Measurements from ENCODE around the gene CACNB1. TPM values are rescaled to one million over a fixed set of nuclear protein-coding genes. Genes with fewer than 3 reads are reported as not detected.

CACNB1 gene
- total and polyA plus RNA-seq, 2 of the 13 experiments (the other 11 are each of a cell fraction or from before 2014, with no cell fraction given), result 0.75 to 1.5 TPM

DNA sequence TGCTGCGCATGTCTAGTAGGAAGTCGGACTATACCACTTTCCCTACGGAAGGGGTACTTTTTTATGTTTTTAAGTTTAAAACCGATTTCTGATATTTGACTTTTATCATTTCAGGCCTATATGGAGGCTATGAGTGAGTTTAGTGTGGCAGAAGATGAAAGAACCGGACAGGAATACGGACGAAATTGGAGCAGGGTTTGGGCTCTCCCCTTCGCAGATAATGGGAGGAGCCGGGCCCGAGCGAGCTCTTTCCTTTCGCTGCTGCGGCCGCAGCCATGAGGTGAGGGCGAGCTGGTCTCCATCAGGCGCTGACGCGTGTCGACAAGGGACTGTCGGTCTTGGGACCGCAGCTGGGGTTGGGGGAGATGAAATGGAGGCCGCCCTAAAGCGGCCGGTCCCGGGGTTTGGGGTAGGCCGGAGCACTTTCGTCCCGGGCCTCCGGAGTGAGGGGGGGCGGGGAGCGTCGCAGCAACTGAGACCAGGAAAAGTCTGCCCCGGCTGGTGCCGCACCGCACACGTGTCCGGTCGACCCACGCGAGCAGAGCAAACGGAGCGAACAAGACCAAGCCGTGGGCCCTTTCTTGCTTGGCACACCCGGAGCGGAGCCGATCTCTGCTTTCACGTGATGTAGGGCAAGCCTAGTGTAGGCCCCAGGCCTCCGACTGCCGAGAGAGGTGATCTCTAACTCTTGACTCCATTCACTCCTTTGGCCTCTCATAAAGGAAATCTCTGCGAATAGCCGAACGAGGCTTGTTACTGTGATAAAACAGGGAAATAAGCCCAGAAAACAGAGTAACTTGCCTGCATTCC is 2.8 kb upstream of the CACNB1 start, which contains the start of gene RPL19 (continued):
- TF ChIP-seq, protein P1, sequence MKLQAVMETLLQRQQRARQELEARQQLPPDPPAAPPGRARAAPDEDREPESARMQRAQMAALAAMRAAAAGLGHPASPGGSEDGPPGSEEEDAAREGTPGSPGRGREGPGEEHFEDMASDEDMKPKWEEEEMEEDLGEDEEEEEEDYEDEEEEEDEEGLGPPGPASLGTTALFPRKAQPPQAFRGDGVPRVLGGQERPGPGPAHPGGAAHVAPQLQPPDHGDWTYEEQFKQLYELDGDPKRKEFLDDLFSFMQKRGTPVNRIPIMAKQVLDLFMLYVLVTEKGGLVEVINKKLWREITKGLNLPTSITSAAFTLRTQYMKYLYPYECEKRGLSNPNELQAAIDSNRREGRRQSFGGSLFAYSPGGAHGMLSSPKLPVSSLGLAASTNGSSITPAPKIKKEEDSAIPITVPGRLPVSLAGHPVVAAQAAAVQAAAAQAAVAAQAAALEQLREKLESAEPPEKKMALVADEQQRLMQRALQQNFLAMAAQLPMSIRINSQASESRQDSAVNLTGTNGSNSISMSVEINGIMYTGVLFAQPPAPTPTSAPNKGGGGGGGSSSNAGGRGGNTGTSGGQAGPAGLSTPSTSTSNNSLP (IDR thresholded peaks at IDR 0.05; ENCODE audit: low read depth, low read length), result no peak; the same call in 1 of the 2 replicates
- TF ChIP-seq HNRNPUL1 (IDR thresholded peaks at IDR 0.05; ENCODE audit: low read depth, low read length) (no peak), ZNF143 (CRISPR knock-in tag; IDR thresholded peaks at IDR 0.05) (peak; percentile 36; the same call in 1 of the 2 replicates), ZNF264 (CRISPR knock-in tag; IDR thresholded peaks at IDR 0.05) (peak; percentile 51; the same call in 1 of the 2 replicates), ZNF558 (CRISPR knock-in tag; IDR thresholded peaks at IDR 0.05; ENCODE audit: borderline replicate concordance) (peak; percentile 66; the same call in 1 of the 2 replicates), GTF3A (CRISPR knock-in tag; conservative IDR thresholded peaks at IDR 0.05) (no peak), ZNF496 (CRISPR knock-in tag; IDR thresholded peaks at IDR 0.05; ENCODE audit: insufficient replicate concordance) (no peak), ZNF331 (CRISPR knock-in tag; IDR thresholded peaks at IDR 0.05) (peak; percentile 49; the same call in 1 of the 2 replicates), ARNT2 (CRISPR knock-in tag; IDR thresholded peaks at IDR 0.05; ENCODE audit: low read depth) (peak; percentile 59; the same call in 1 of the 2 replicates), TP53 (CRISPR knock-in tag; conservative IDR thresholded peaks at IDR 0.05) (no peak; the same call in none of the 2 replicates), ZNF441 (CRISPR knock-in tag; IDR thresholded peaks at IDR 0.05; ENCODE audit: borderline replicate concordance) (no peak; the same call in 1 of the 2 replicates), ZNF644 (CRISPR knock-in tag; IDR thresholded peaks at IDR 0.05; ENCODE audit: low read depth) (no peak)
- TF ChIP-seq, protein P2, sequence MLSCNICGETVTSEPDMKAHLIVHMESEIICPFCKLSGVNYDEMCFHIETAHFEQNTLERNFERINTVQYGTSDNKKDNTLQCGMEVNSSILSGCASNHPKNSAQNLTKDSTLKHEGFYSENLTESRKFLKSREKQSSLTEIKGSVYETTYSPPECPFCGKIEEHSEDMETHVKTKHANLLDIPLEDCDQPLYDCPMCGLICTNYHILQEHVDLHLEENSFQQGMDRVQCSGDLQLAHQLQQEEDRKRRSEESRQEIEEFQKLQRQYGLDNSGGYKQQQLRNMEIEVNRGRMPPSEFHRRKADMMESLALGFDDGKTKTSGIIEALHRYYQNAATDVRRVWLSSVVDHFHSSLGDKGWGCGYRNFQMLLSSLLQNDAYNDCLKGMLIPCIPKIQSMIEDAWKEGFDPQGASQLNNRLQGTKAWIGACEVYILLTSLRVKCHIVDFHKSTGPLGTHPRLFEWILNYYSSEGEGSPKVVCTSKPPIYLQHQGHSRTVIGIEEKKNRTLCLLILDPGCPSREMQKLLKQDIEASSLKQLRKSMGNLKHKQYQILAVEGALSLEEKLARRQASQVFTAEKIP (CRISPR knock-in tag; IDR thresholded peaks at IDR 0.05; ENCODE audit: borderline replicate concordance), result no peak
- TF ChIP-seq, protein P3, sequence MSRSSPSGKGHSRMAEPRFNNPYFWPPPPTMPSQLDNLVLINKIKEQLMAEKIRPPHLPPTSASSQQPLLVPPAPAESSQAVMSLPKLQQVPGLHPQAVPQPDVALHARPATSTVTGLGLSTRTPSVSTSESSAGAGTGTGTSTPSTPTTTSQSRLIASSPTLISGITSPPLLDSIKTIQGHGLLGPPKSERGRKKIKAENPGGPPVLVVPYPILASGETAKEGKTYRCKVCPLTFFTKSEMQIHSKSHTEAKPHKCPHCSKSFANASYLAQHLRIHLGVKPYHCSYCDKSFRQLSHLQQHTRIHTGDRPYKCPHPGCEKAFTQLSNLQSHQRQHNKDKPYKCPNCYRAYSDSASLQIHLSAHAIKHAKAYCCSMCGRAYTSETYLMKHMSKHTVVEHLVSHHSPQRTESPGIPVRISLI (CRISPR knock-in tag; IDR thresholded peaks at IDR 0.05; ENCODE audit: borderline replicate concordance), result no peak
- TF ChIP-seq, protein P4, sequence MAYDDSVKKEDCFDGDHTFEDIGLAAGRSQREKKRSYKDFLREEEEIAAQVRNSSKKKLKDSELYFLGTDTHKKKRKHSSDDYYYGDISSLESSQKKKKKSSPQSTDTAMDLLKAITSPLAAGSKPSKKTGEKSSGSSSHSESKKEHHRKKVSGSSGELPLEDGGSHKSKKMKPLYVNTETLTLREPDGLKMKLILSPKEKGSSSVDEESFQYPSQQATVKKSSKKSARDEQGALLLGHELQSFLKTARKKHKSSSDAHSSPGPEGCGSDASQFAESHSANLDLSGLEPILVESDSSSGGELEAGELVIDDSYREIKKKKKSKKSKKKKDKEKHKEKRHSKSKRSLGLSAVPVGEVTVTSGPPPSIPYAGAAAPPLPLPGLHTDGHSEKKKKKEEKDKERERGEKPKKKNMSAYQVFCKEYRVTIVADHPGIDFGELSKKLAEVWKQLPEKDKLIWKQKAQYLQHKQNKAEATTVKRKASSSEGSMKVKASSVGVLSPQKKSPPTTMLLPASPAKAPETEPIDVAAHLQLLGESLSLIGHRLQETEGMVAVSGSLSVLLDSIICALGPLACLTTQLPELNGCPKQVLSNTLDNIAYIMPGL (CRISPR knock-in tag; IDR thresholded peaks at IDR 0.05; ENCODE audit: borderline replicate concordance in 1 of 2, low read depth in 1 of 2), result peak; percentile 82 to 90
- TF ChIP-seq, protein P5, sequence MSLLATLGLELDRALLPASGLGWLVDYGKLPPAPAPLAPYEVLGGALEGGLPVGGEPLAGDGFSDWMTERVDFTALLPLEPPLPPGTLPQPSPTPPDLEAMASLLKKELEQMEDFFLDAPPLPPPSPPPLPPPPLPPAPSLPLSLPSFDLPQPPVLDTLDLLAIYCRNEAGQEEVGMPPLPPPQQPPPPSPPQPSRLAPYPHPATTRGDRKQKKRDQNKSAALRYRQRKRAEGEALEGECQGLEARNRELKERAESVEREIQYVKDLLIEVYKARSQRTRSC (CRISPR knock-in tag; IDR thresholded peaks at IDR 0.05; ENCODE audit: low read depth), result peak; percentile 68; the same call in 1 of the 2 replicates
- TF ChIP-seq, protein P6, sequence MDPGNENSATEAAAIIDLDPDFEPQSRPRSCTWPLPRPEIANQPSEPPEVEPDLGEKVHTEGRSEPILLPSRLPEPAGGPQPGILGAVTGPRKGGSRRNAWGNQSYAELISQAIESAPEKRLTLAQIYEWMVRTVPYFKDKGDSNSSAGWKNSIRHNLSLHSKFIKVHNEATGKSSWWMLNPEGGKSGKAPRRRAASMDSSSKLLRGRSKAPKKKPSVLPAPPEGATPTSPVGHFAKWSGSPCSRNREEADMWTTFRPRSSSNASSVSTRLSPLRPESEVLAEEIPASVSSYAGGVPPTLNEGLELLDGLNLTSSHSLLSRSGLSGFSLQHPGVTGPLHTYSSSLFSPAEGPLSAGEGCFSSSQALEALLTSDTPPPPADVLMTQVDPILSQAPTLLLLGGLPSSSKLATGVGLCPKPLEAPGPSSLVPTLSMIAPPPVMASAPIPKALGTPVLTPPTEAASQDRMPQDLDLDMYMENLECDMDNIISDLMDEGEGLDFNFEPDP (CRISPR knock-in tag; conservative IDR thresholded peaks at IDR 0.05), result peak; percentile 99
